Right renal pelvis (tissue), 4 donors: ENCODE measurements around the gene AHCYL2. TPM values are rescaled to one million over a fixed set of nuclear protein-coding genes. Genes with fewer than 3 reads are reported as not detected.
"Not testable (repeated sequence)": the region's sequence is repeated elsewhere in the genome, so short reads cannot be mapped to it uniquely, and the experiment has no call there.

Experiments
- DNase-seq, 4 donors: peaks; one replicate each; pipeline ENCODE4 v3.0.0-alpha.2; 2013; ENCODE audit warnings: low read depth in 4 of 4, low spot score in 3 of 4, missing footprints in 1 of 4
- polyA plus RNA-seq, 4 donors: library from polyadenylated mRNA; unstranded; fragments of 120-200 nt; gene quantifications; one replicate each; pipeline ENCODE4 v1.2.1, GENCODE V29; 2013; ENCODE audit not compliant: insufficient read length in 4 of 4

The AHCYL2 gene
- polyA plus RNA-seq, 4 donors: 24.3 to 29.9 (median 28.4) TPM

- no peak for DNase-seq
Observed at GRCh38 chr7:129341816-129342806, 117.3 kb downstream of the AHCYL2 start.

DNA sequence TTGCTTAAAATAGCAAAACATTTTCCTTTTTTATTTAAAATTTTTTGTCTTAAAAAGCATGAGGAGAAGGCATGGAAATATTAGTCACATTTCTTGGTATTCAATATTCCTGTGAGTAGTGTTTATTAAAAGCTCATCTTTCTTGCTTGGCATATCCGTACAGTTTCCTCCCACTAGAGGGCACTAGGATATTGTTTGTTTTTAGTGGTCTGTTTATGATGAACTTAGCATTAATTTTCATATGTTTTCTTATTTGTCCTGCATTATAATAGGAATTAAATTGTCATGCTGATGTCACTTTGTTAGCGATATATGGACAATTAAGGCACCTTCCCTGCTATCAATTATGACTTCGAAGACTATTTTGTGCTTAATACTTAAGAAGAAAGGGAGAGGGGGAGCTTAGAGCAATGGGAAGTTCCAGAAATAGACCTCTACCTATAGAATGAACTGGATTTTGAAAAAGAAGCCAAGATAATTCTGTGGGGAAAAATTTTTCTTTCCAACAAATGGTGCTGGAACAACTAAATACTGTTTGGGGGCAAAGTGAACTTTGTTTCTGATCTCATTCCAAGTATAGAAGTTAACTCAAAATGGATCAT, 118.4 kb downstream of the AHCYL2 start:
- peak; percentile 6 to 25 (median 16) for DNase-seq

DNA sequence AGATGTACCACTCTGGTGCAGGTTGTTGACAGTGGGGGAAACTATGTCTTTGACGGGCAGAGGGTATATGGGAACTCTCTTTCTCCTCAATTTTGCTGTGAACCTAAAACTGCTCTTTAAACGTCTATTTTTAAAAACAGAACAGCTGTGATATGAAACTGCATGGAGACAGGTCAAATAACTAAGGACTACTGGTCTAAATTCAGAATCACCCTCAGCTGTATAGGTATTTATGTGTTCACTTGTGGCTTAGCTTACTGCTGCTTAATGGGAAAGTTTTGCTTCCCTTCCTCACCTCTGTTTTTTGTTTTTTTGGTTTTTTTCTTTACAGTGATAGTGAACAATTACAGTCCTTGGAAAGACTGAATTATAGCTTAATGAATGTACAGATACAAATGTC, 122.5 kb downstream of the AHCYL2 start:
- DNase-seq: no peak

DNA sequence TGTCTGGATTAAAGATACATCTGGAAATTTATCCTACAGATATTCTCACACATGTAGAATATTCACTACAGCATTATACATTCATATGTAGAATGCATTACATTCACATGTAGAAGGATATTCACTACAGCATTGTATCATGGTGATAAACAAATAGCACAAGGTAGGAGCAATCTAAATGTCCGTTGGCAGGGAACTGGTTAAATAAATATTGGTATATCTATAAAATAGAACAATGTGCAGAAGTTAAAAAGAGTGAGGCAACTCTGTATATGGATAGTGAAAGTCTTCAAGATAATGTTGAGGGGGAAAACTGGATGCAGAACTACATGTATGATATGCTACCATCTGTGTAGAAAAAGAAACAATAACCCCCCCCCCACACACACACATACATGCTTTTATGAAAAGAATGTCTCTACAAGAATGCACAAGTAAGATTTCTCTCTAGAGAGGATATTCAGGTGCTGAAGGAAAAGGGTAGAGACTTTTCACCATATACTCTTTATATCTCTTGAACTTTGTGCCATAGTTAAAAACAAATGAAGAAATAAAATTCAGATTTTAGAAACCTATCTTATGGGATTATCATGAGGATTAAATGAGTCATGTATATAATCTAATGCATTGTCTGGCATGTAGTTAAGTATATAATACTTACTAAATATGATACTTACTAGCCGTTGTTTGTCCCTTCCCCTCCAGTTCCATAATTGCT, 123.4 kb downstream of the AHCYL2 start:
- DNase-seq: no peak

- no peak for DNase-seq
Observed at GRCh38 chr7:129351320-129351719, 126.5 kb downstream of the AHCYL2 start.

DNA sequence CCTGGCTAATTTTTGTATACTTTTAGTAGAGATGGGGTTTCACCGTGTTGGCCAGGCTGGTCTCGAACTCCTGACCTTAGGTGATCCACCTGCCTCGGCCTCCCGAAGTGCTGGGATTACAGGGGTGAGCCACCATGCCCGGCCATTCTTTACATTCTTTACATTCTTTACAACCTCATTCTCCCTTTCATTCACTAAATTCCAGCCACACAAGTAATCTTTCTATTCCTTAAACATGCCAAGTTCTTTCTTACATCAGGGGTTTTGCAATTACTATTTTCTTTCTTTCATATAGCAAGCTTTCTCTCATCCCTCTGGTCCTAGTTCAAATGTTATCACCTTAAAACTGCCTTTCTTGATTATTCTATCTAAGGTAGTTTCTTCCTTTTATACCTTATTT, 128.3 kb downstream of the AHCYL2 start:
- DNase-seq: not testable (repeated sequence)

DNA sequence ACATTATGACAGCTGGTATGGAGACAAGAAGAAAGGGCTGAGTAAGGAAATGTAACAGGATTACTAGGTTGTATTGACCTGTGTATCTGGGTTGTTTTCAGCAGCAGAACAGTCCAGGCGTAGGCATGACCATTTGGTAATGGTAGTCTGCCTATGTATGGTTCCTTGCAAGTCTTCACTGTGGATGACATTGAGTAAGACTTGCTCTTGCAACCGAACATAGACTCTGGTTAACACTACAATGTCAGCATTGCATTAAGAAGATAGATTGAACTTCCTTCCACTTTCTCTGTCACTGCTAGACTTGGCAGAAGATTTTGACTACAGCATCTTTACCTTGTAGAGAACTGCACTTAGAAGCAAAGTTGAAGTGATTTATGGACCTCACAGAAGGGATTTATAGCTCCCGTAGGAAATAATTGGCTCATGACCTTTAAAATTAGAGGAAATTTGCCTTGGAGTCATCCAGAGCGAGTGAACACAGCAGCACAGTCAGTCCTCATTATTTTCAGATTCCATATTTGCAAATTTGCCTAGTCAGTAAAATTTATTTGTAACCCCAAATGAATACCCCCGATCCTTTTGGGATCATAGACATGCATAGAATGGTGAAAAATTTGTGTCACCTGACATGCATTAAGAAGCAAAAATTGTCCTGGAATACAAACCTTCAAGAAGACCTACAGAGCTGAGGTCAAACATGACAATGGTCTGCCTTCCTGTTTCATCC, 129.8 kb downstream of the AHCYL2 start:
- DNase-seq: no peak

DNA sequence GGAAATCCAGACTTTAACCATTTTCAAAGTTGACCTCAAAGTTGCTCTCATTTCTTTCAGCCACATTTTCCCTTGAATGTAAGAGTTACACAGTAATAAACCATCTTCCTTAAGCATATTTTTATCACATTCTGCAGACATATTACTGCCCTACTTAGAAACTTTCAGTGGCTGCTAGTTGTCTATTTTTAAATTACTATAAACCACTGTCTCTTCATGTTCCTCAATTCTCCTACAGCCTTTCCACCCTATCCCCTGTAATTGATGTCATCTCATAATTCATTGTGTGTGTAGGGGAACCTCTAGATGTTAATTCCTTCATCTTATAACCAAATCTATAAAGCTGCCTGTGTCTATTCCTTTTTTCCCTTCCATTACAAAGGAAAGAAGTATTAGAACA, 131.3 kb downstream of the AHCYL2 start:
- no peak for DNase-seq

DNA sequence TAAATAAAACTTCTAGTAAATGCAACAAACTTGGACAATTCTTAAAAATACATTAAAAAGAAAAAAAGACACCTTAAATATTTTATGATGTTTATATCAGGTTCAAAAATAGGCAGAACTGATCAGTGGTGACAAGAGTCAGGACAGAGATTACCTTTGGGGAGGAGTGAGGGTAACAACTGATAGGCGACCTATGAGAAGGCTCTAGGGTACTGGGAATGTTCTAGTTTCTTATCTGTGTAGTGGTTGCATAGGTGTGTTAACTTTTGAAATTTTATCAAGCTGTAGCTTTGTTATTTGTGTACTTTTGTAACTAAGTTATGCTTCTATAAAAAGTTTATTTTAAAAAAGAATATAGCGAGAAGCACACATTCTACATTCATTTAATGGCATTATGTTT, 134.3 kb downstream of the AHCYL2 start:
- no peak for DNase-seq

- no peak for DNase-seq
Observed at GRCh38 chr7:129359638-129360037, 134.8 kb downstream of the AHCYL2 start.

- DNase-seq: no peak
Observed at GRCh38 chr7:129361771-129362170, 136.9 kb downstream of the AHCYL2 start.

DNA sequence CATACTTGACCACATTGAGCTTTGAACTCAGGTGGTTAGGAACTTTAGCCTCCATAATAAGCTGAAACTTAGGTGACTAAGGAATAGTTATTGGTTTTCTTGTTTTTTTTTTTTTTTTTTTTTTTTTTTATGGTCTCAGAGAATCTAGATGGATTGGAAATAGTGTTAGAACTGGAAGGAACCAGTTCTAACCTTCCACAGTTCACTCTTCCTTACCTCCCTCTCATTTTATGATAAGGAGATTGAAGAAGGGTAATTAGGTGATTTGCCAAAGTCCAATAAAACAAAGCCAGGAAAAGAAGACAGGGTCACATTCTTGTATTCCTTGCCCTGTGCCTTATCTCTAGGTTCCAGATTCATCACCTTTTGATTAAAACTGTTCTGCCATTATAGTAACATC, 137.7 kb downstream of the AHCYL2 start:
- DNase-seq: no peak

DNA sequence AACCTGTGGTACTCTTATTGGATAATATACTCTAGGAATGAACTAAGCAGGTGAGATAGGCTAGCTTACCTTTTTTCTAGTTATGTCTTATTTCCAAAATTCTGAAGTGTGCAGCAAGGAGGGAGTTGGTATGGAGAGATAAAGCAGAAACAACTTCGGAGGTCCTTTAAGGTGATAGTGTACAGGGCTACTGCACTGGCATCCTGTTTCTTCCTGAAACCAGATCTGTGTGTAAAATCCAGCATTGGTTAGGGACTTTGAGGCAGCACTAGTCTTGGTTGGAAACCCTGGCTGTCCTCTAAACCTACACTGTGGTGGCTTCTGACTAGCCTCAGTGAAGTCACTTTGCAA, 142.5 kb downstream of the AHCYL2 start:
- DNase-seq: no peak

DNA sequence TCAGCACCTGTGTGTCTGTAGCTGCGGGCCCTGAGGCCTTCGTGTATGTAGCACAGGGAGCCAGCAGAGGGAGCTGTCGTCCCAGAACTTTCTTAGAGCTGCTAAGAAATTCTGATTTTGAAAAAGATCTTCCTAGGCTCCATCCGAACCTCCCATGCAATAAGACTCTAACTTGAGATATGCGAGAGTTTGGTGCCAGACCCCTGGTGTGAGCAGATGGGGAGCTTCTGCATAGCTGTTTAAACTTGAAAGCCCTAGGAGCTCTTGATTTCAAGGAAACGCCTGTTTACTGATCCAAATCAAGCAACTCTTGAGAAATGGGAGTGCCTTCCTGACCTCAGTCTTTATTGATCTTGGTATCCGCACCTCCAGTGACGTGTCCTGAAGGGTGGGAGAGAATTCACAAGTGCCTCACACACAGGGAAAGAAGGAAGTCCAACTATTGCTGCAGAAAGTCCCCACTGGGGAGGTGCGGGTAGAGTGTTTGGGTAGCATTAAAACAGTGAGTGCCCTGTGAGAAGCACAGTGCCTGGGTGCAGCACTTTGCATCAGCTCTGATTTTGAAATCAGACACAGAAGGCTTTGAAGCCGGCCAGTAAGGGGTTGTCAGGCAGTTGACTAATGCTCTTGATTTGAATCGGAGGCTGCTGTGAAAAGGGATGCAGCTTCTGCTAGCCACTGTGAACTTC, 143.0 kb downstream of the AHCYL2 start:
- peak; percentile 50 to 63 (median 60) for DNase-seq

GRCh38 chr7:129368389-129368986, 143.7 kb downstream of the AHCYL2 start:
- DNase-seq: no peak

DNA sequence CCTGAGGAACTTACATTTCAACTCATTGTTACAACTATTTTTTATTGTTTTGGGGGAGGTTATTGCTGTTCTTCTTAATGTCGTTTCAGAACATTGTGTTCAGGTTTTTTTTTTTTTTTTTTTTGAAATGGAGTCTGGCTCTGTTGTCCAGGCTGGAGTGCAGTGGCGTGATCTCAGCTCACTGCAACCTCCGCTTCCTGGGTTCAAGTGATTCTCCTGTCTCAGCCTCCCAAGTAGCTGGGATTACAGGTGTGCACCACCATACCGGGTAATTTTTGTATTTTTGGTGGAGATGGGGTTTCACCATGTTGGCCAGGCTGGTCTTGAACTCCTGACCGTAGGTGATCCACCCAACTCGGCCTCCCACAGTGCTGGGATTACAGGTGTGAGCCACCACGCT, 144.6 kb downstream of the AHCYL2 start:
- not testable (repeated sequence) for DNase-seq

GRCh38 chr7:129370812-129371211, 146.0 kb downstream of the AHCYL2 start:
- no peak for DNase-seq

DNA sequence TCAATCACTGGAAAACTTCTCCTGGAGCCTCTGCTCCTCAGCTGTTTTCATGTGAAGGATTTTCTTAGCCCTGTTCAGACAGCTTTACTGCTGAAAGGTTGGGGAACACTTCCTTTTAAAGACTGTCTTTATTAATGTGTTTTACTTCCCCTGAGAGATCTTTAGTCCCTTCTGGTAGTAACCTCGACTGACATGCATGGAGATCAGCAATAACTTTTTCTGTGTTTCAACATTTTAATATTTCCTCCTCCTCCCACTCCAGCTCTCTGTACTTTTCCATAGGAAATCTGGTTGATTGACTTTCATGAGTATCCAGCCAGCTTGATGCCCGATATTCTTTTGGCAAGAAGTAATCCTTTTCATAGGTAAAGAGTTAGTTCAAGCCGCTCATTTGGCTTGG, 146.7 kb downstream of the AHCYL2 start:
- DNase-seq: no peak

- no peak for DNase-seq
Observed at GRCh38 chr7:129373651-129374428, 149.0 kb downstream of the AHCYL2 start.
